GM19467 (cell line): ENCODE results near the gene CNTRL.

Experiments
- ATAC-seq: cut with Tn5 transposase; IDR thresholded peaks from one replicate; pipeline ENCODE4 v1.9.1; 2021; ENCODE audit warnings: mild to moderate bottlenecking, moderate library complexity; ENCODE audit not compliant: unreplicated experiment

CNTRL gene

DNA sequence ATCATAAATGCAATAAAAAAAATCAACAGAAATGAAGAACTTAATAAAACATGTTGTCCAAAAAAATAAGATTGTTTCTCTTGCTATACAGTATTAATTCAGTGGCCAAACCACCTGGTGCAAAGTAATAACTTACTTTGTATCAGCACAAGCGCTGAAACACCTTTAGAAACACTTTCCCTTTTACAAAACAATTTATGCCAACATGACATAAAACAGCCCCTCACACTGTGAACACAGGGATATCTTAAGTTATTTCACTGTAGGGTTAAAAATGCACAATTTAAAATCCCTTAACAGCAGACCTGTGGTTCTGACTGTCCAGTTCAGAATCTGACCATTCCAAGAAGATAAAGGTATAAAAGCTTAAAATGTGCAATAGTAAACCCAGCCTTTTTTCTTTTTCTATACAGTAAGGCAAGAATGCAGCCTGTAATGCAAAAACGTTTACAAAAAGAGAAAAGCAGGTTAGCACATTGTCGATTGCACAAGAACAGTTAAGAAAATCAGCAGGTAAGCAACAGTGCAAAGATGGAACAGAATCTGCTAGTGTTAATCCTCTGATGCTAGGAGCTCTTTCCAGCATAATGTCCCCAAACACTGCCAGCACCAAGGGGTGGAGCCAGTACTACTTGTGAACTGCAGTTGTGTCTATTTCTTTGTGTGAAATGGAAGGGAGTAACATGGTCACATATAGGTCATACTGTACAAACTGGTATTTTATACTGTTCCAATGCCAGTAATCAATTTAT, 105.4 kb downstream of the CNTRL start:
- ATAC-seq = no peak

GRCh38 chr9:121182101-121182836, 107.5 kb downstream of the CNTRL start:
- no peak for ATAC-seq

DNA sequence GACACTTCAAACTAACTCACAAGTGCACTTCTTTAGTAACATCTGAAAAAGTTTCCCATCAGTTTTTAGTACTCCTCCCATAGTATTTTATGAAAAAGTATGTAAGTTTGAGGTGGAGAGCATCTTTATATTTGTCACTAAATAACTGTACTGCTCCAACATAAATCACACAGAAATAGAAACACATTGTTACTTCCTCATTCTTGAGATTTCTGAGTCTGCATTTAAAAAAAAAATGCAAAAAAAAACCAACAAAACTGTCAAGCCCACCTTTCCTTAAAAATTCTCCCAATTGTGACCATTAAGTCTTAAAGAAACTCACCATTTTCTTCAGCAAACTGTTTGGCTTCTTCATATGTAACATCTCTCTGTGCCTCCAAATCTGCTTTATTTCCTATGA, 108.2 kb downstream of the CNTRL start:
- ATAC-seq = no peak

DNA sequence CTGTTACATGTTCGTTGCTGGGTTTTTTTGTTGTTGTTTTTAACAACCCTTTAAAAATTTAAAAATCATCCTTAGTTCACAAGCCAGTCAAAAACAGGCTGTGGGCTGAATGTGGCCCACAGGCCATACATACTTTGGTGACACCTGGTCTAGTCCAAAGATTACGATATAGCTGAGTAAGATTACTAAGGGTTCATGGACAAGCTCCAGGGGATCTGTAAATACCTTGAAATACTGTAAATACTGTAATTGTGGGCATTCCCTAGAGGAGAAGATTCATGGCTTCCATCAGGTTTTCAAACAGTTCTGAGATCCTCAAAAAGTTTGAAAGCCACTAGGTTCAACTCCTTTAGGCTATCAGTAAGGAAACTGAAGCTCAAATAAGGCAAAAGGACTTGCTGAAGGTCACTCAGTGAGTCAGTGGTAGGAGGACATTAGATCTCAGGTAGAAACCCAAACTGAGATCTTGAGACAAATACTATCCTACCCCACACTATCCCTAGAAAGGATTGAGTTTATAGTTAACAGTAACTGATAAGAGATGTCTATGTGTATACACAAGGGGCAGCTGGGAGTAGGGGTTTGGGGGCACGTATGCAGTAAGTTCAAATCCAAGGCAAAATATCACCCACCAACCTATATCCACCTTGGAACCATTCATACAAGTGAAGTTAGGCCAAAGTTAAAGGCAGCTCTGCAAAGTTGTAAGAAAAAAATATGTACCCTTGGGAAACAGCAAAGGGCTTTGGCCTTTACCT, 109.1 kb downstream of the CNTRL start:
- no peak for ATAC-seq

DNA sequence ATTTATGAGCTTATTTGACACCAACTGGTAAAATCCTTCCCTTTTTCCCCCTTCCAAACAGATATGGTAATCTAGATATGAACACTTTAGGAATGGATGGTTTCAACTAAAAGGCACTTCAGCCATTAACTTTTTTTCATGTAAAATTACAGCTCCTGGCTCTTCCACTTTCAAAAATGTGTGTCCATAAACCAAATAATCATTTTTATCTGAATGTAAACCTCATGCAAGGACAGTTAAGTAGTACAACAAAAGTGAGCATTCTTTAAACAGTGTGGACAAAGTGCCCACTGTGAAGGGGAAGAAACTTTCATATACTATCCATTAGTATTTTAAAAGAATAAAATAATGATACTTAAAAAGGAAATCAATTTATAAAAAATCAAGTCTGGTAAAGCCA, 109.7 kb downstream of the CNTRL start:
- no peak for ATAC-seq

GRCh38 chr9:121185178-121185745, 110.5 kb downstream of the CNTRL start:
- no peak for ATAC-seq

DNA sequence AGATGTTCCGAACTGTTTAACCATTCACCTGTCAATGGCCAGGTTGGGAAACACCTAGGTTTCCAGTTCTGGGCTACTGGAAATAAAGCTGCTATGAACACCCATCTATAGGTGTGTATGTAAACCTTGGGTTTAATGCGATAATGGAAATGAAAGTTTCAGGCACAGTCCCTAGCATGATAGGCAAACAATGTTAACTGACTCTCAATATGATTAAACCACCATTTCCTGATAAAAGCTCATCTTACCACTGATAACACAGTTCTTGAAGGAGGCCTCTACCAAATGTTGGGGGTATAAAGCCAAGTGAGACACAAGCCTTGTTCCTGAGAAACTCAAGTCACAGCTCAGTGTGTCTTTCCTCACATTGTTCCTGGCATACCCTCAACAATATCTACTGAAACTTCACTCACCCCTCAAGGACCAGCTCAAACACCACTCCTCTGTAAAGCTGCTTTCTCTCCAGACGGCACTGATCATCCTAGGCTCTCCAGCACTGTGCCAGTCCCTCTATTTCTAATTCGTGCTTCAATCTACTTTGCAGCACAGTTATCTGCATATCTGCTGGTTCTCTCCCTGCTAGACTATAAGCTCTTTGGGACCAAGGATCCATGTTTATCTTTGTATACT, 111.1 kb downstream of the CNTRL start:
- no peak for ATAC-seq

GRCh38 chr9:121187636-121188305, 113.0 kb downstream of the CNTRL start:
- no peak for ATAC-seq

DNA sequence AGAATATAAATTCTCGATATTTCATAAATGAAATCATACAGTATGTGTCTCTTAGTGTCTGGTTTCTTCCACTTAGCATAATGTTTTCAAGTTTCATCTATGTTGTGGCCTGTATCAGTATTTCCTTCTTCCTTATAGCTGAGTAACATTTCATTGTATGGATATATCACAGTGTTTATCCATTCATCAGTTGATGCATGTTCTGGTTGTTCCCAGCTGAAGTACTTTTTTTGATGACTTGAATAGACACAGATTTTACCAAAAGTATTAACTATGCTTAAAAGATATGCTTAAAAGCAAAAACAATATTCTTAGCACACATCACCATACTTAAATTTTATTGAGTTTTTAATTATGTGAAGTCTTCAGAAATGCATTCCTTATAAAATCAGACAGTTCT, 114.3 kb downstream of the CNTRL start:
- ATAC-seq = no peak

DNA sequence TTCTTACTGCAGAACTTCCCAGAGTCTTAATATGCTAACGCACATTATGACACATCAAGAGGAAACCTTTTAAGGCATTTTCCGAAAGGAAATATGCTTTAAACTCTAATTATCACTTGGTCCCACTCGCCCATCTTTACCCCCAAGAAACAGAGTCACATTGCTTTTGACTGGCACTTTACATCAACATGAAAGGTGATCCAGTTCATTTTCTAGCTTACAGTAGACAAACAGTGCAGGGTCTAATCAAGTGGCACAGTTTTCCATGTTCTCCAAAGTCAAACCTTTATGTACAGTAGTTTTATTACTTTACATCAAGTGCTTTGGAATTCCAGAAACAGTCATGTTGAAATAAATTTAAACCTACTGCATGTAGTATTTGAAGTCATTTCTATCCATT, 114.9 kb downstream of the CNTRL start:
- ATAC-seq = no peak

DNA sequence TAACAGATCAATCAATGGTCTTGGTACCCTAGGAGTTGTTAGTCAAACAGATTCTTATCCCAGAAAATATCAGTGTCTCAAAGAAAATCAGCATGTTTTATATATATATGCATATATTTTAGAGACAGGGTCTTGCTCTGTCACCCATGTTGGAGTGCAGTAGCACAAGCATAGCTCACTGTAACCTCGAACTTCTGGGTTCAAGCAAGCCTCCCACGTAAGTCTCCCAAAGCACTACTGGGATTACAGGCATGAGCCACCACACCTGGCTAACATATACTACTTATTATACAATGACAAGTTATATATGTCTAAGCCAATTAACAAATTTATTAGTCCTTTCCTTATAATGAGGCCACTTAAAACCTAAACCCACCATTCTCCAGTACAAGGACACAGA, 116.5 kb downstream of the CNTRL start:
- ATAC-seq = no peak

DNA sequence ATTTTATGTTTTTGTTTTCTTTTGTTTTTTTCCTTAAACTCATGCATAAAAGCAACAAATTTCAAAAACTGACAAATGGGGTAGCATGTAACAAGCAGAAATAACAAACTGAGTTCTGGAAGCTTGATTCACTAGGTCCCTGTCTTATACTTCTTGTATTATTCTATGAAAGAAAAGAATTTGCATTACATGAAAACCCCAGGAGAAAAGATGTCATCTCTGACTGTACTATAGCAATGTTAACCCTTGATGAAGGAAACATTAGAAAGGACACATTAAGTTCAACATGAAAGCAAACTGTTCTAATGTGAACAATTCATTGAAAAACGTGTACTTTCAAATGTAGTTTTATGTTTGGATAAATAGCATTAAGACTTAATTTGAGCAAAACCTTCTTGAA, 117.8 kb downstream of the CNTRL start:
- no peak for ATAC-seq

- ATAC-seq = no peak
These were observed 118.3 kb downstream of the CNTRL start for GRCh38 chr9:121192959-121193640.

DNA sequence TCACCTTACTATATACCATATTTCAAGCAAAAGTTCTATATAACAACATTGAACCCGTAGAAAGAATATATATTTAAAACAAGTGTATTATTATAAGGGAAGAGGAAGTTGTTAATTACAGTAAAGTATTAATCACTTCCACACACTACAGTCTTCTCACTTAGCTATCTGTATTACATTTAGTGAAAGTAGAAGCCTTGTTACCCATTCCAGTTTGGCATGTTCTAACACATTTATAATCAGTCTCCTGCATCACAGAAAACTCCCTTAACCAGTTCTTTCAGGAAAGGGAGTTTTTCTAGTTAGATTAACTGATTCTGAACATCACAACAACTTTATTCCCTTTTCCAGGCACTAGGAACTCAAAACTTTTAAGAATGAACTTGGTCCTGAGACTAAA, 120.0 kb downstream of the CNTRL start:
- no peak for ATAC-seq

DNA sequence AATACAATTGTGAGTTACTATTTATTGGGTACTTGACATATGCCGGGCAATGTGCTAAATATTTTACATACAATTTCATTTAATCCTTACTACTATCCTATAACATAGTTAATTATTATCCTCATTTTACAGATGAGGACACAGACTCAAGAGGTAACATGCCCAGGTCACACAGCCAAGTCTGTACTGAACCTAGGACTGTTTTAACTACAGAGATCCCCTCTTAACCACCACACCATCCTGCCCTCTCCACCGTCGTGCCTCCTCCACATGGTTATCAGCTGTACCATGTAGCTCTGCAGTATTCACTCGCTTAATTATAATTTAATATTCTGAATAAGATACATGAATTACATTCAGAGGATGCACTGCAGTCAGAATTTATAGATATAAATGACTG, 121.6 kb downstream of the CNTRL start:
- ATAC-seq = peak; percentile 45

GRCh38 chr9:121197132-121197531, 122.4 kb downstream of the CNTRL start:
- ATAC-seq = no peak

DNA sequence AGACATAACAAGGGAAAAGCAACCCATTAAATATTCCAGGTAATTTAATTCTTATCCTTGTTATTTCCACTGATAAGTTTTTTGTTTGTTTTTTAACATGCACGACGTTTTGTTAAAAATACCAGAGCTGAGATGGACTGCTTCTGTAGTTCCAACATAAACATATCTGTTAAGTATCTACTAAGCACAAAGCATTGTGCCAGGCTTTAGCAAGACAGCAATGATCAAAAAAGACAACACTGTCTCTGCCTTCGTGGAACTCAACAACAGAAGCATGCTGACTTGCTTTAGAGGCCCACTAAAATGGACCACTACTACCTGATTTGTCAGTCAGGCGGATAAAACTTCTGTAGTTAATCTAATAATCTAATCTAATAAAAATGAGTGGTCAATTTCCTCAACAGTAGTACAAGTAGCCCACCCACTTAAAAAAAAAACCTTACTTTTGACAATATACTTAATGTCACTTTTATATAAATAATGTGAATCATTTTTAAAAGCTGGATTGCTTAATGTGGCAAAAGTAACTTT, 123.8 kb downstream of the CNTRL start:
- ATAC-seq = no peak

DNA sequence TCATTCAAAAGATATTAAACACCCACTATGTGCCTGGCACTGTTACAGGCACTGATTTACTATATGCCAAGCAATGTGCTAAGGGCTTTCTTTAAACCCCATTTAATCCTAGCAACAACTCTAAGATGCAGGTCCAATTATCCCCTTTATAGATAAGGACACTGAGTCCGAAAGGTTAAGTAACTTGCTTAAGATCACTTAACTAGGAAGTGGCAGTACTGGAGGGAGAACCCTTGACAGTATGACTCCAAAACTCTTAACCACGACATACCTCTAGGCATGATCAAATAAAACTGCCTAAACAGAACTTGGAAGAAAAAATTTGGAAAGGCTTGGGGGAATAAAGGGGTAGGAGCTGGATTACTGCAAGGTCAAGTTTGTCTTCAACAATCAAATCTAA, 125.2 kb downstream of the CNTRL start:
- no peak for ATAC-seq

DNA sequence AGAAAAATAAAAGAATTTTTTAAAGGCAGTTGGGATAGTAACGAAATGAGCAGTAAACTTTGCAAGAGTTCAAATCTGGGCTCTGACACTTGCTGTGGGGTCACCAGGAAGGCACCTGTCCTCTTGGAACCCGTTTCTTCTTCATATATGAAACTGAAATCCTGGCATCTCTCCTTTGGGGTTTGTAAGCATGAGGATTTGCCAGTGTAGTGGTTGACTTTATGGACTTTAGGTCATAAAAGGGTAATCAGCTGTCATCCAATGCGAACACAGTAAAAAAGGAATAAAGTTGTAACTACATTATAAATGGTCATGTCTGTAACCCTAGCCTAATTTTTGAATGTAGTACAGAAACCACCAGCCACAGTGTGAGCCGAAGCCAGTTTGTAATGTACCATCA, 125.6 kb downstream of the CNTRL start:
- ATAC-seq = no peak
